SK-N-MC (cell line): ENCODE measurements around the gene C14orf132.

ENCODE experiments used
- DNase-seq: peaks from one replicate; pipeline ENCODE4 v3.0.0-alpha.2; 2011; ENCODE audit warnings: low read depth, low spot score
- H3K27ac ChIP-seq: fragments of 200-600 bp; sonication (generic); 2 replicates; pipeline ENCODE4 v1.5.1; 2016; ENCODE audit warnings: mixed run types
- H3K36me3 ChIP-seq: fragments of 200-600 bp; sonication (generic); 2 replicates; pipeline ENCODE4 v1.6.1; 2017; ENCODE audit warnings: antibody characterized with exemption, low read length, mixed read lengths; ENCODE audit not compliant: insufficient read depth
- H3K4me3 ChIP-seq: fragments of 200-600 bp; sonication (generic); 2 replicates; pipeline ENCODE4 v1.5.1; 2016
- H3K9ac ChIP-seq: fragments of 200-600 bp; sonication (generic); 2 replicates; pipeline ENCODE4 v1.8.0; 2017; ENCODE audit warnings: mixed run types, mixed read lengths; ENCODE audit not compliant: insufficient read length
- H3K9me3 ChIP-seq: fragments of 200-600 bp; sonication (generic); 2 replicates; pipeline ENCODE4 v1.6.1; 2017; ENCODE audit warnings: low read depth, mild to moderate bottlenecking, antibody characterized with exemption, low read length, moderate library complexity, mixed read lengths
- EZH2 ChIP-seq: fragments of 200-600 bp; sonication (generic); IDR thresholded peaks from one replicate; pipeline ENCODE4 v1.6.1; 2017; ENCODE audit warnings: antibody characterized with exemption
- FOXP2 ChIP-seq: optimal IDR thresholded peaks from 2 replicates; pipeline ENCODE3; 2011; ENCODE audit warnings: mild to moderate bottlenecking, moderate library complexity; ENCODE audit not compliant: insufficient read depth; ENCODE audit errors: extremely low read length, control extremely low read depth
- POLR2AphosphoS5 ChIP-seq: IDR thresholded peaks from 2 replicates; pipeline ENCODE4 v1.6.1; 2012; ENCODE audit warnings: mild to moderate bottlenecking, low read depth, low read length, borderline replicate concordance

Gene C14orf132

DNA sequence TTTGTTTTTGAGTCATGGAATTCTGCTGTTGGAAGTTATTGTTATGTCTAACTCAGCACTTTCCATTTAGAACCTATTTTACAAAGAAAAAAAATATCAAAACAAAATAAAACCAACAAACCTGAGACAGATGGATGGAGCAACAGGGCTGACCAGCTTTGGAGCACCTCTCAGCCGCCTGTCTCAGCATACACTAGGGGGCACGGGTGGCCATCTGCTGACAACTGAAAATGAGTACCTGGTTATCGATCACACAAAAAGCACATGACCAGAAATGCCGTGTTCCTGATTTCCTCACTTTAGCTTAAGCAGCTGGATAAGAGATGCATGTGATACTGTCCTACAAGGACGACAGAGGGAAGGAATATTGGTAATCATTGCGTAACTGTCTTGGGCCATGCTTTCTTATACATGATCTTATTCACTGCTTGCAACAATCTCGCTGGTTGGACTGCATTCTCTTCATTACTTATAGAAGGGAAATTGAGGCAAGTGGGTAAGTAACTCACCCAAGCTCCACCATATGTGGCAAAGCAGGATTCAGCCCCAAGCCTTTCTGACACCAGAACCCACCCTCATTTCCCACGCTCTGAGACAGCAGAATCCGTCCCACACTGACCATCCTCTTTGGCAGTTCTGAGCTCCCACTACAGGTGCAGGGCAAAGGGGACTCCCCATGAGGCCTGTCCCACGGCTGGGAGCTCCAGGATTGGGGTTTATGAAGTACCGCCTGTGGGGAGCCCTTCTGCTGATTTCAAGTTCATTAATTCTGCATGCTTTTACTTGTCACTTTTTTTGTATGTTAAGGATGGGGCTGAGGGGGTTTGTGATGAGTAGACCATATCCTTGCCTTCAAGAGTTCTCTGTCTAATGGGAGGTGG, 43.5 kb downstream of the C14orf132 start:
- H3K9me3 ChIP-seq, result no peaks in the 10 kb centered on the region
- H3K36me3 ChIP-seq, result no peaks in the 10 kb centered on the region
- TF ChIP-seq POLR2AphosphoS5 (no peak), EZH2 (no peak), FOXP2 (no peak)
- H3K4me3 ChIP-seq, result no peak overlapping the region
- no peak for DNase-seq
- H3K27ac ChIP-seq, result no peak overlapping the region
- H3K9ac ChIP-seq, result no peak overlapping the region

DNA sequence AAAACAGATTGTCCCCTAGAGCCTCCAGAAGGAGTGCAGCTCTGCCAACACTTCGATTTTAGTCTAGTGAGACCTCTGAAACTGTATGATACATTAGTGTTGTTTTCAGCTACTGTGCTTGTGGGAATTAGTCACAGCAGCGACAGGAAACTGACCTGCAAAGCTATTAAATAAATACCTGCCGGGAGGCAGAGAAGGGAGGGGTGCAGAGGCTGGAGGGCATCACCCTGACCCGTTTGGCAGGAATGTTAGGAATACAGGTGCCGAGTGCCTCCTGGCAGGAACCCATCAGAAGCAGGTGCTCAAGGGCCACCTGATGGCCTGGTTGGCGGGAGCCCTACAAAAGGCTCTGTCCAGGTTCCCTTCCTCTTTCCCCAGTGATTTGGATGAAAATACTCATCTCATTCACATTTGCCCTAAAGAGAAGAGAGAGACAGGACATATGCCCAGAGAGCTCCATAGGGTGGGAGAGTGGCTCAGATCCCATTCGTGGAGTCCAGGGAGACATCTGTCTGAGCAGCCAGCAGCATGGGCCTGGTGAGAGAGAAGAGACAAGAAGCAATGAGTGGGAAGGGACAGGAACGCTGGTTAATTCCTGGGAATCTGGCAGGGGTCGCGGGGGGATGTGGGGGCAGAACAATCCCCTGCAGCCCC, 44.6 kb downstream of the C14orf132 start:
- no peaks in the 10 kb centered on the region for H3K36me3 ChIP-seq
- H3K9me3 ChIP-seq, result no peaks in the 10 kb centered on the region
- H3K27ac ChIP-seq, result no peak overlapping the region
- H3K4me3 ChIP-seq, result no peak overlapping the region
- no peak overlapping the region for H3K9ac ChIP-seq
- TF ChIP-seq FOXP2 (no peak), POLR2AphosphoS5 (no peak), EZH2 (no peak)
- DNase-seq, result no peak

DNA sequence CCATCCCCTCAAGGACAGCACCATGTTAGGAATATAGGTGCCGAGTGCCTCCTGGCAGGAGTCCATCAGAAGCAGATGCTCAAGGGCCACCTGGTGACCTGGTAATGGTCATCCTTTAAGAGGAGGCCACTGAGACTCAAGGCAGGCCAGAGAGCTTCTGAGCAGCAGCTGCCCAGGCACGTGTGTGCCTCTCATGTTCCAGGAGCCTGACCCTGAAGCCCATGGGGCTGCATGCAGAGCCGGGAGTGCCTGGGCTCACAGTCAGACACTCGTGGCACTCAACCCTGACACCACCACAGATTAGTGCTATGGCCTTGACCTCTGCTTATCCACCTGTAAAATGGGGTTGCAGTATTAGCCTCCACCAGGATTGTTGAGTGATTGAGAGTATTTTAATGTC, 45.6 kb downstream of the C14orf132 start:
- Histone ChIP-seq H3K9ac (no peak overlapping the region), H3K4me3 (no peak overlapping the region), H3K36me3 (no peaks in the 10 kb centered on the region), H3K9me3 (no peaks in the 10 kb centered on the region), H3K27ac (no peak overlapping the region)
- TF ChIP-seq POLR2AphosphoS5, result no peak
- no peak for TF ChIP-seq FOXP2
- DNase-seq, result no peak

DNA sequence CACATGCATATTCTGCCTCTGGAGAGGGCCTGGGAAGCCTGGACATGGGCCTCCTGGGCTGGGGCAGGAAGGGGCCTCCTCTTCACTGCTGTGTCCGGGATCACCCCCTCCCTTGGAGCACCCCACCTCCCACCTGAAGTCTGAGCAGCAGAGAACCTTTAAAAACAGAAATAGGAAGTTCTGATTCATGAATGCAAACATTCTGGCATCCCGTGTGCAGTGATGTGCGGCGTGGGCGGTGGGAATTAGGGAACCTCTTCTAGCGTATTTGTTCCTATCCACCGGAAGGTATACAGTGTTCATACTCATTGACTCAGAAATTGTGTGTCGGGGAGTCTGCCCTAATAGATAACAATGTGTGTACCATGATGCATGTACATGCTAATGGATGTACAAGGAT, 46.2 kb downstream of the C14orf132 start:
- Histone ChIP-seq H3K36me3 (no peaks in the 10 kb centered on the region), H3K9ac (no peak overlapping the region), H3K4me3 (no peak overlapping the region), H3K9me3 (no peaks in the 10 kb centered on the region), H3K27ac (no peak overlapping the region)
- no peak for DNase-seq
- TF ChIP-seq EZH2 (no peak), POLR2AphosphoS5 (no peak), FOXP2 (no peak)

DNA sequence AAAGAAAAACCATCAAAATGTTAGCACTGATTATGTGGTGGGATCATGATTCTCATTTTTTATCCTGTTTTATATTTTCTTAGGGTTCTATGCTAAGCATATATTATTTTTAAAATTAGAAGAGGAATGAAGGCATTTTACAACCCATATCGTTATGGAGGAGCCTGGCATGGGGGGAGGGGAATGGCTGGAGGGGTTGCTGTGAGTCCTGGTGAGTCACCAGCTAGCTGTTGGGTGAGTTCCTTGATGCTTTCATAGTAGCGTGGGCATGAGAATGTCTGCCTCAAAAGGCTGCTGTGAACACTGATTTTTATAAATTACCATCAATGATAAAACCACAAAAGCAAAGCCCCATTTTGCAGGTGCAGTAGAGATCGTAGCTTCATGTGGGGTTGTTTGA, 46.9 kb downstream of the C14orf132 start:
- Histone ChIP-seq H3K9me3 (no peaks in the 10 kb centered on the region), H3K27ac (no peak overlapping the region)
- DNase-seq, result no peak

DNA sequence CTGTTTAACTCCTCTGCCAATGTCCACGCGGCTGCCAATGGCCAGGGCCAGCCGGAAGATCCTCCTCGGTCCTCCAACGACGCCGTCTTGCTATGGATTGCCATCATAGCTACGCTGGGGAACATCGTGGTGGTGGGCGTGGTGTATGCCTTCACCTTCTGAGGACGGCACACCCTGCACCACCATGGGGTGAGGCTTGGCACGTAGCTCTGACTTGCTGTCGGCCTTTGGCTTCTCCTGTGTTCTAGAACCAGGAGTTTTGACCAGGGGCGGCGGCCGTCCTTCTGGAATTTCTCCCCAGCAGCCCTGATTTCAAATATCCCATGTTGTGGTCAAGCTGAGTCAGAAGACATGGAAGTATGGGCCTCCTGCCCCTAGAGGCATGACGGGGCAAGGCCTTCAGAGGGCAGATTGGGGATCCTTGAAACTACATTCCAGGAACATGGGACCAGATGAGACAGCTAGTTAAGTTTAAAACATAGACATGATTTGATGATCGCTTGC, 47.5 kb downstream of the C14orf132 start:
- Histone ChIP-seq H3K36me3 (no peaks in the 10 kb centered on the region), H3K27ac (no peak overlapping the region), H3K9ac (no peak overlapping the region), H3K9me3 (no peaks in the 10 kb centered on the region), H3K4me3 (no peak overlapping the region)
- TF ChIP-seq POLR2AphosphoS5, result no peak
- TF ChIP-seq FOXP2, result no peak
- TF ChIP-seq EZH2, result no peak
- DNase-seq, result no peak

More for the DNA sequence above, 46.9 kb downstream of the C14orf132 start:
- no peak for TF ChIP-seq POLR2AphosphoS5
- TF ChIP-seq FOXP2, result no peak
- no peak for TF ChIP-seq EZH2
- Histone ChIP-seq H3K4me3 (no peak overlapping the region), H3K9ac (no peak overlapping the region), H3K36me3 (no peaks in the 10 kb centered on the region)

DNA sequence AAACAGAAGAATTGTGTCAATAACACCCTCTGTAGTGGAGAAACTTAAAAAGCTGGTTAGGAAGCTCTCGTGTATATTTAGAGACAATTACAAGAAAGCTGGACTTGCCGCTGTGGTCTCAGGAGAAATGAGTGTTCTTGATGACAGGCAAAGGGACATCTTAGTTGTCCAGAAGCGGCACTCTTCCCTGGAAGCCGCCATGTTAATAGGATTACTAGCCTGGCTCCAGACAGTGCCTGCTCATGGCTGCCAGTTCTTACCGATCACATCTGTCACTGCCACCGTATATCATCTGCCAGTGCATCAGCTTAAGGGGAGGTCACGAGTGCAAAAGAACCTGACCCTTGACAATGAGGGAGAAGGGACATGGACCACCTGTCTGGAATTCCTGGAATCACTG, 48.9 kb downstream of the C14orf132 start:
- H3K9ac ChIP-seq, result no peak overlapping the region
- no peaks in the 10 kb centered on the region for H3K36me3 ChIP-seq
- no peak overlapping the region for H3K4me3 ChIP-seq
- no peak for DNase-seq
- no peak for TF ChIP-seq FOXP2
- no peak for TF ChIP-seq POLR2AphosphoS5
- TF ChIP-seq EZH2, result no peak
- H3K9me3 ChIP-seq, result no peaks in the 10 kb centered on the region
- H3K27ac ChIP-seq, result no peak overlapping the region

DNA sequence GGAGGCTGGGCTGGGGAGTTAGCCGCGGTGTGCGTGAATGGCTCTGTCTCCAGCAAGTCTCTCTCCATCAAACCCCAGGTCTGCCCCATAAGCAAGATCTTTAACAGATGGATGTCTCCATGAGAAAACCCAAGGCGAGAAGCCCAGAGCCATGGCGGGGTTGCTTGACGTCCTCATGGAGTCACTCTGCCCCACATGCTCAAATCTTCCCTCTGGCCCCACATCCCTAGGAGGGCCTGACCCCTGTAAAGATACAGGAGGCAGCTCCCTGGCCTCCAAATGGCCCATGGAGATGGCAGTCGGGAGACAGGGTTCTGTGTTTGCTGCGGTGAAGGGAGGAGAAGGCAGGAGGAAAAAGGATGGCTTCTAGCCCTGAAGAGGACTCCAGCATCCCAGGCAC, 49.3 kb downstream of the C14orf132 start:
- no peak for TF ChIP-seq POLR2AphosphoS5
- no peak for TF ChIP-seq FOXP2
- TF ChIP-seq EZH2, result no peak
- no peak for DNase-seq
- Histone ChIP-seq H3K9me3 (no peaks in the 10 kb centered on the region), H3K9ac (no peak overlapping the region), H3K4me3 (no peak overlapping the region), H3K36me3 (no peaks in the 10 kb centered on the region), H3K27ac (no peak overlapping the region)

DNA sequence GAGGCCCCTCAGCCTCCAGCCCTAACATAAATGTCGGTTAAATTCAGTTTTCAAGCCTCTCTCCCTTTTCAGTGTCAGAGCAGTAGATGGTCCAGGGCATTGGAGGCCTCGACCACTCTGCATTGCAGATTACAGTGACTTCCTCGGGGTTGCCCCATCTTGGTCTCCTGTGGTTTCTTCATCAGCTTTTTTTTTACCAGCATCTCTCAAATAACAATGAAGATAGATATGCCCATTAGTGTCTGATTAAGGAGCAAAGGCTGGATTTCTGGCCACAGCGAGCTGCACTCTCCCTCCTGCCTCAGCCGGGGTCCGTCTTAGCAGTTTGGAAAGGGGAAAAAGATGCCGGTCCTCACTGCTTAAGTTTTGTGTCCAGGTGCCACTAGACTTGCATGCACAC, 49.7 kb downstream of the C14orf132 start:
- no peaks in the 10 kb centered on the region for H3K9me3 ChIP-seq
- H3K36me3 ChIP-seq, result no peaks in the 10 kb centered on the region
- TF ChIP-seq FOXP2 (no peak), POLR2AphosphoS5 (no peak)
- H3K9ac ChIP-seq, result no peak overlapping the region
- DNase-seq, result no peak
- no peak overlapping the region for H3K27ac ChIP-seq
- H3K4me3 ChIP-seq, result no peak overlapping the region
